HG03095 (cell line): ENCODE measurements around the gene TMTC4.
"Not testable (repeated sequence)": the region's sequence is repeated elsewhere in the genome, so short reads cannot be mapped to it uniquely, and the experiment has no call there.

Experiments
- ATAC-seq: cut with Tn5 transposase; IDR thresholded peaks from one replicate; pipeline ENCODE4 v1.9.1; 2021; ENCODE audit warnings: moderate library complexity; ENCODE audit not compliant: unreplicated experiment

TMTC4 gene

GRCh38 chr13:100630555-100630954 lies 44.0 kb downstream of the TMTC4 start:
- no peak for ATAC-seq

GRCh38 chr13:100627120-100627519 lies 47.5 kb downstream of the TMTC4 start:
- no peak for ATAC-seq

DNA sequence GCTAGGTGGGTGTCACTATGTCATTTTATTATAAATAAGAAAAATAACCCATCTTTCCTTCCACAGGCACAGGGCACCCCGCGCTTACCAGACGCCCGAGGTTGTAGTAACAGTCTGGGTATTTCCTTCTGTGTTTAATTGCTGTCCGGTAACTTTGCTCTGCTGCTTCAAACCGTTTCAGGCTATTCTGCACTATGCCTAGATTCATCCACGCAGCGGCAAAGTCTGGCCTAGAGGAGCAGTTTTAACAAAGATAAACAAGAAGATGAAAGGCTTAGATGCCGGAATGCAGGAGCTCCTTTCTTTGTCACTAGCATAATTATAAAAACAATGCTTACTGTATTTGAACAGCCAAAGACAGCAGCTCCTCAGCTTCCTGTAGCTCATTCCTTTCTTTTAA lies 49.1 kb downstream of the TMTC4 start:
- no peak for ATAC-seq

GRCh38 chr13:100620792-100621191 lies 53.8 kb downstream of the TMTC4 start:
- ATAC-seq: no peak

DNA sequence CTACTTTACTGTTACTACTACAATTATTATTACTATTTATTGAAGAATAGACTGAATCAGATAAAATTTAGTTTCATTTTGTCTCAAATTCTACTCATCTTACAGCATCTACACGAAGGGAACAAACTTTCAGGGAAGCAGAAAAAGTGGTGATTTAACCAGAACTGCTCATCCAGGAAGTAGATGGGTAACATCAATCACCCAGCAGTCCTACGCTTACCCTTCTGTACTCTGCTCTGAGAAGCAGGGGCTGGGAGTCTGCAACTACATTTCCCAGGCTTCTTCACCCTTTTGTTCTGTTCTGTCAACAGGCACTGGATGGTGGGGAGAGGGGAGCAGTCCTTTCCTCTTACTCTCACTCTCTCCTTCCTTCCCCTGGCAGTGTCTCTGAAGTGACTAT lies 54.7 kb downstream of the TMTC4 start:
- no peak for ATAC-seq

- ATAC-seq: not testable (repeated sequence)
These were observed 55.7 kb downstream of the TMTC4 start for GRCh38 chr13:100618897-100619296.

- no peak for ATAC-seq
These were observed 61.6 kb downstream of the TMTC4 start for GRCh38 chr13:100613031-100613430.

DNA sequence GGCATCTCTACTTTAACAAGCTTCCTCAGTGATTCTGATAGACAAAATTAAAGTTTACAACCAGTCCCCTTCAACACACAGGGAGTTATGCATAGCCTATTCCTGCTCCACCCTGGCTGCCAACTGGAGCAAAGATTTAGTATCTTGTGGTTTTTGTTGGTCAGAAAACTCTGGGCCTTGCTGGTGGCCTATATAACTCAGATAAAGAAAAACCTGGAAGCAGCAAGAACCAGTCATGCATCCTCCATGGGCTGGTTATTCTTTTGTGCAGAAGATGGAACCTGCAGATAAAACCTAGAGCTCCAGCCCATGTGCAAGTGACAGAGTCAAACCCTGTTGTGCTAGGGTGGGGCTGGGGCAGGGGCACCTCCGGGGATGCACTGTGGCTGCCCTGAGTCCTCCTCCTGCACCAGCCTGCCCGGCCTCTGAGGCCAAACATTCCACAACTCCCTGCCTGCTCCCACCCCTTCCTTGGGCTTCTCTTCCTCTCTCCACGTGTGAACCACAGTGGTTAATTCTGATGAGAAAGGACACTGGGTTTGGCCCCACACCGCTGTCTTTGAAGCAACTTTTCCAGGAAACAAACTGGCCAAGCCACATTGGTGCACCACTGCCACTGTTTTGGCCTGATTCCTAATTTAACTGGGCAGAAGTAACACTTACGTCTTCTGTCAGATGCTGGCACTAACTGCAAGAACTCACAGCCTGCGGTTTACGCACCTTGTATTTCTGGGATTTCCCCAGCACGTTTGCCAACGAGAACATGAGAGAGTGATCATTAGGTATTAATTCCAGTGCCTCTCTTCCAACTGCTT lies 62.7 kb downstream of the TMTC4 start:
- no peak for ATAC-seq

DNA sequence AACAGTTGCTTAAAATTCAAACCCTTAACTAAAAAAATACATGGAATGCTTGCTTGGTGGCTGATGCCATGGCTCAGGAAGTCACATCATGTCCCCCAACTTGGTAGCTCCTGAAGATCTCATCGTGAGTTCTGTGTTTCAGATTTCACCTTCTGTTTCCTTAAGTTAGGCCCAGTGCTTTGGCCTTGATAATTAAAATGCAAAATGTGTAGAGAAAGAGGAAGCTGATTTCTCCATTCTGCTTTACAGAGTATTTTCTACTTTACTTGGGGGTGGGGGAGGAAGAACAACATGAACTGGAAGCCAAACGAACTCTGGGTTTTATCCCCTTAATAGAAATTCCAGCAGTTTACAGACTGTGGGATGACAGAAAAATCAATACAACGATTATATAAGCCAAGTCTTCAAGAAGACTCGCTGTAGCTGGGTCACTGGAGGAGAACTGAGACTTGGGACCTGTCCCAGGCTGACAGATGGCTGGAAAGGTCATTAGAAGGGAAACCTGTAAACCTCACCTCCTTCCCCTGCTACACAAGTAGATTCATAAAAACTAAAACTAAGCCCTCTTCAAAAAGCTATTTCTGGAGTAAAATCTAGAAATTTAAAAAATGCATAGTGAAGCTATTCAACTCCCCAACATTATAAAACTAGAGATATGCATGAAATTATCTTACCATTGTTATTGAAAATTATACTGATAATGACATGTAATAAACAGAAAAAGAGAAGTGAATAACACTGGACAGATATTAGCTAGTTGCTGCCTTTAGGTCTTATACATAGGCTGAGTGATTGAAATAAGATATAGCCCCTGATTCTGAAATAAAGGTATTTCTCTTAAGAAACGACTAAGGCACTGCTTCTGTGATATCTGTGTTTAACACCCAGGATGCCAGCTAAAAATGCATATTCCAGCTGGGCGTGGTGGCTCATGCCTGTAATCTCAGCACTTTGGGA lies 63.9 kb downstream of the TMTC4 start:
- no peak for ATAC-seq

GRCh38 chr13:100608906-100609305 lies 65.7 kb downstream of the TMTC4 start:
- peak; percentile 95 for ATAC-seq

GRCh38 chr13:100608489-100608888 lies 66.1 kb downstream of the TMTC4 start:
- ATAC-seq: no peak

DNA sequence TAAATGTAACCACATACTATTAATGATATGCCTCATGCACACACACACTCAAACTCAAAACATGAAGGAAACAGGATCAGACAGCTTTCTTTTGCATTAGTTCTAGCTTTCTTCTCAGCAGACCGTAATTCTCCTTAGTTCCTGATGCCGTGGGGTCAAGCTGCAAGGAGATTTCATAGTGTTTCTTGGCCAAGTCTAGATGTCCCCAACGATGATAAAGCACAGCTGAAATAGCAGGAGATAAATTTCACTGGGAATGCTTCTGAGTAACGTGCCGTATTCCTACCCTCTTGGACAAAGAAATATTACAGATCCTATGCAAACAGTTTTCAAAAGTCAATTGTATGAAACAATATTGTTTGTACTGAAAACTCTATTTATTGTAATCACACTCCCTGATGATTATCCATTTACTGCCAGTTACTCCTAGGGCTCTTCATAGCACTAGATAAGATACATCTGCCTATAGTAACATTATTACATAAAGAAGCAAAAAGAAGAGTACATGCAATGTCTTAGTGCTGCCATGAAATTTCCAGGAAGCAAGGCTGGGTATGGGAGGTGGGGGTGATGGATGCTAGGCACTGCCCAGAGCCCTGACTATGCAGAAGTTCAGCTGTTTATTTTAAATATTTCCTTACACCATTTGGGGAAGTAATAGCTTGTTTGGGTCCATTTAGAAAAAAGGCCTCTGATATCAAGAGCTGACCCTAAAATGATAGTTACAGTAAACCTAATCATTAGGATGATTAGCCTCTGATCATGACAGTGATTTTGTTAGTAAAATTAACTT lies 69.5 kb downstream of the TMTC4 start:
- no peak for ATAC-seq

DNA sequence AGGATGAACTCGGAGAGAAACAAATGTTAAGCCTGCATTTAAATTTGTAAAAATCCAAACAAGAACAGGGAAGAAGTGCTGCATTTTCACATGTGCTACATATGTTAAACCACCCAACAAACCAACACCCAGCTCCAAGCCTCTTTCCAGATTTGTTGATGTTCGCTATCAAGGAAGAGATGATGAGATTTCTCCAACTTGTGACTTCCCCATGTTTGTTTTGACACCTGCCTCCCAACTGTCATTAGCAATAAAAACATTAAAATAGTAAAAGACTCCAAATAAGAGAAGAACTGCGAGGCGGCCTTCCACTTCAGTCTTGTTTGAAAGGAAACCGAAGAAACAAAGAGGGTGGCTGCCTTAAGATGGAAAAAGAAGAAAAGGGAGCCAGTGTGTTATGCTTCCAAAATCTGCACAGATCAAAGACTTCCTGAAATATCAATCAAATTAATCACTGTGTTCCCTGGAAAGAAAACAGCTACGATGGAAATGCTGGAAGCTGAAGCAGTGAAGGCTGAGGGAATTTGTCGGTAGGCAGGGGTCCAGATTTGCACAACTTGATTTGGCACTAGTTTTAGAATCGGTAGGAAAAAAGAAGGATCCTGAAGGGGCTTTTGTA lies 72.0 kb downstream of the TMTC4 start:
- ATAC-seq: no peak

- no peak for ATAC-seq
These were observed 72.9 kb downstream of the TMTC4 start for GRCh38 chr13:100601716-100602115.

DNA sequence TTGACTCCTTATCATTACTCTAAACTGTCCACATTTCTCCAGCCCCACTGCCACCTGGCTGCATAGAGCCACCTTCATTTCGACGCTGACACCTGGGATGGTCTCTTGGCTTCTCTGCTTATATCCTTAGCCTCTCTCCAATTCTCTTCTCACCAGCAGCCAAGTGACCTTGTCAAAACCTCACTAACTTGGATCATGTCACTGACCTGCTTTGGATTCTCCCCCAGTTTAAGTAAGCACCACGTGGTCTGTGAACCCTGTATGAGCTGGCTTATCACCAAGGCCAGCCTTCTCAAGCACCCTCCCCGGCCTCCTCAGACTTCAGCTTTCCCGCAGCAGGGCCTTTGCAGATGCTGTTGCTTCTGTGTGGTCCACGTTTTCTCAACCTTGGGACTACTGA lies 73.7 kb downstream of the TMTC4 start:
- no peak for ATAC-seq

- no peak for ATAC-seq
These were observed 74.1 kb downstream of the TMTC4 start for GRCh38 chr13:100600461-100600860.

GRCh38 chr13:100597253-100597652 lies 77.3 kb downstream of the TMTC4 start:
- ATAC-seq: no peak

- no peak for ATAC-seq
These were observed 78.1 kb downstream of the TMTC4 start for GRCh38 chr13:100596516-100596915.

- ATAC-seq: no peak
These were observed 79.9 kb downstream of the TMTC4 start for GRCh38 chr13:100594731-100595130.

DNA sequence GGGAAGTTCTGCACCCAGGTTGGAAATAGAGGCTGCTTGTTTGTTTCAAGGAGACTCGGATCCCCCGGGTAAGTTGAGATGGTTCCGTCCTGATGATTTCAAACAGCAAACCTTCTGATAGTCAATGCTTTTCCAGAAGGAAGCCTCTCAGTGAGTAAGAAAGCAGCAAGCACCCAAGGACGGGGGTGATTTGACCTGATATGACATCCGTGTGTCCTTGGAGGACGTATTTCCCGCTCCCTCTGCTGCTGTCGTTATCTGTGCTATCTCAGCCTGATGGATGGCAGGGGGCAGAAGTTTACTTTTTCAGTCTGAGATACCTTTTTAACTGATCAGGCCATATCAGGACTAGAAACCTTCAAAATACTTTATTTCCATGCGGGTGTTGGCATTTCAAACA lies 80.3 kb downstream of the TMTC4 start:
- ATAC-seq: no peak
